Subcutaneous adipose tissue (tissue), 4 donors: Measurements from ENCODE around the gene ATG5. TPM values are rescaled to one million over a fixed set of nuclear protein-coding genes. Genes with fewer than 3 reads are reported as not detected.

ENCODE experiments used
- total RNA-seq, 4 donors: library from RNA; depleted of rRNA; stranded (reverse); fragments of >200 nt; gene quantifications; one replicate each; pipeline ENCODE4 v1.1.0, GENCODE V29; 2016
- TF ChIP-seq, protein P1 (sequence below): fragments of 450-650 bp; IDR thresholded peaks from one replicate; pipeline ENCODE4 v1.5.1; 2016; ENCODE audit warnings: low read depth, mild to moderate bottlenecking, control low read depth, antibody characterized with exemption, moderate library complexity

ATG5 gene
- total RNA-seq, 4 donors from 2014 or later = 35.6 to 43.3 (median 38.2) TPM

DNA sequence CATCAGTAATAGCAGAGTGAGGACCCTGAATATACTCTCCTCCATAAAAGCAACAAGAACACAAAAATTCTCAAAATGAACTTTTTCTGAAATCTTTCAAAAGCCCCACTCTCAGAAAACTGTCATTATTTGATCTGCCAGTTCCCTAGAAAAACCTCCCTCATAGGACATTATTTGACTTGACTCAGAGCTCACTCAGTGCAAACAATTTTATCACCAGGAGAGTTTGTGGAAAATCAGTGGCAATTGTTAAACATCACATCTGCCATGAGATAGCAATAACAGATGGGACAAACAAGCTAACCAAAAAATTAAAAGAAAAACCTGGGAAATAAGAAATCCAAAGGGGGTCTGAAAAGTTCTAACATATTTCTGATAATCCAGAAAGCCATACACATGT is 100.0 kb downstream of the ATG5 start:
- TF ChIP-seq, protein P1, sequence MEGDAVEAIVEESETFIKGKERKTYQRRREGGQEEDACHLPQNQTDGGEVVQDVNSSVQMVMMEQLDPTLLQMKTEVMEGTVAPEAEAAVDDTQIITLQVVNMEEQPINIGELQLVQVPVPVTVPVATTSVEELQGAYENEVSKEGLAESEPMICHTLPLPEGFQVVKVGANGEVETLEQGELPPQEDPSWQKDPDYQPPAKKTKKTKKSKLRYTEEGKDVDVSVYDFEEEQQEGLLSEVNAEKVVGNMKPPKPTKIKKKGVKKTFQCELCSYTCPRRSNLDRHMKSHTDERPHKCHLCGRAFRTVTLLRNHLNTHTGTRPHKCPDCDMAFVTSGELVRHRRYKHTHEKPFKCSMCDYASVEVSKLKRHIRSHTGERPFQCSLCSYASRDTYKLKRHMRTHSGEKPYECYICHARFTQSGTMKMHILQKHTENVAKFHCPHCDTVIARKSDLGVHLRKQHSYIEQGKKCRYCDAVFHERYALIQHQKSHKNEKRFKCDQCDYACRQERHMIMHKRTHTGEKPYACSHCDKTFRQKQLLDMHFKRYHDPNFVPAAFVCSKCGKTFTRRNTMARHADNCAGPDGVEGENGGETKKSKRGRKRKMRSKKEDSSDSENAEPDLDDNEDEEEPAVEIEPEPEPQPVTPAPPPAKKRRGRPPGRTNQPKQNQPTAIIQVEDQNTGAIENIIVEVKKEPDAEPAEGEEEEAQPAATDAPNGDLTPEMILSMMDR = no peak

DNA sequence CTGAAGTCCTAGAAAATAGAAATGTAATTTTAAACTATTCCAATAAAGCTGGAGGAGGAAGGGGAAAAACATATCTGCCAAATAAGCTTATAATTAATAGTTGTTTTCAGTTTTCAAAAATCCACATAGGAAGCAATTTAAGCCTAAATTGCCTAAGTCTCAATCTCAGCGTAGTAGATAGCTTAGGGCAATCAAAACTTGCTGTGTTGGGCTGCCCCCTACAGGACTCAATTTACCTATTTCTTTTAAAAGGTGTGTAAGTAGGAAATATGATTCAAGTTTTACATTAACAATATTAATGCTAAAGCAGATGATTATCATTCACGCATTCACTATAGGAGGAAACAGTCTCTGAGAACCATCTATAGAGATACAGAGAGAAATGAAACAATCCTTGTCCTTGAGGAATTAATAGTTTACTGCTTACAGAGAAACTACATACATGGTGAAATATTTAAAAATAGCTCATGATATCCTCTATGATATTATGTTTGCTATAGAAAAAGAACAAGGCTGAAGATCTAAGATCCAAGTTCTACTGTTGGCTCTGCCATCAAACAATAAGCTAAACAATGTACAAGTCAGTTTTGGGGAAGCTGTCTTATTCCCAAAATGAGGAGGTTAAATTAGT is 102.1 kb downstream of the ATG5 start:
- TF ChIP-seq, protein P1 = no peak

DNA sequence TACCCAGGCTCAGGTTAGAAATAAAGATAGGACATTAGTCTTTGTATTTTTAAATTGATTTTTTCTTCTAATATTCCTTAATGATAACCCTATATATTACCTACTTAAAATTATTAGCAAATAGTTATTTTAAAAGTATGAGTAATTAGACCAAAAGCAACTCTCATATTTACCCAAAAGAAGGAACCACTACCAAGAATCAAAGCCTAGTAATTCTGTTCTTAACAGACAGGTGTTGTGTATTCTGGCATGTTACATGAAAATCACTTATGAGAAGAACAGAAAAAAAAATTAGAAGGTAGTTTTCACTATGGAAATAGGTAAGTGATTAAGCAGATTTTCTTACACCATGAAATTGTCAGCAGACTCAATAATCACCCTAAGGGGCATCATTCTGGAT is 105.1 kb downstream of the ATG5 start:
- TF ChIP-seq, protein P1 = no peak

DNA sequence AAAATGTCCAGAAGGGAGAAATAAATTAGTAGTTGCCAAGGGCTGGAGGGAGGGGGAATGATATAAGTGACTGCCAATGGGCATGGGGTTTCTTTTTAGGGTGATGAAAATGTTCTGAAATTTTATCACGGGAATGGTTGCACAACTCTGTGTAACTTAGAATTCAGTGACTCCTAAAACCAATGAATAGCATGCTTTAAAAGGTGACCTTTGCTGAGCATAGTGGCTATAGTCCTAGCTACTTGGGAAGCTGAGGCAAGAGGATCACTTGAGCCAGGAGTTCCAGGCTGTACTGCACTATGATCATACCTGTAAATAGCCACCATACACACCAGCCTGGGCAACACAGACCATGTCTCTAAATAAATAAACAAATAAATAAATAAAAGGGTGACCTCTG is 109.0 kb downstream of the ATG5 start:
- TF ChIP-seq, protein P1 = no peak

DNA sequence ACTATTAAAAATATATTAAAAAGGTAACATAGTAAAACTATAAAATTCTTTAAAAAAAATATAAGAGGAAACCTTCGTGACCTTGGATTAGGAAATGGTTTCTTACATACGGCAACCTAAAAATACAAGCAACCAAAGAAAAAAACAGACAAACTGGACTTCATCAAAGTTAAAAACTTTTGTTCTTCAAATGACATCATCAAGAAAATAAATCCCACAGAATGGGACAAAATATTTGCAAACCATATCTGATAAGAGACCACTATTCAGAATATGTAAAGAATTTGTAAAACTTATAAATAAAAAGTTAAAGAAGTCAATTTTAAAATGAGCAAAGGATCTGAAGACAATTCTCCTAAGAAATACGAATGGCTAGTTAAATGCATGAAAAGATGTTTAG is 110.0 kb downstream of the ATG5 start:
- TF ChIP-seq, protein P1 = no peak

DNA sequence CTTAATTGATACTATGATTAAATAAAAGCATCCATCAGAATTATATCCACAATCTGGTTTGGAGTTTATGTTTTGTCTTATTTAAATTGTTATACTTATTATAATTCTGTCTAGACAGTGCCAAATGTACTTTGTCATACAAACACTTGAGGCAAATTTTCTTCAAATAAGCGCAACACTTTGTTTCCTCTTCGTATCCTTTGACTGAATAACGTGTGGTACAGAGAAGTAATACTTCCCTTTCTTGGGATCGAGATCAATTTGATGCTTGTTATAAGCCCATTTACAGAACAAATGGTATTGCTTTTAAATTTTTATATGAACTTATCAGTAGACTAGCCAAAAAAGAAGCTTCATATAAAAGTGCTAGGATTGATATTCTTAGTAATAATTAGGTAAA is 111.0 kb downstream of the ATG5 start:
- TF ChIP-seq, protein P1 = no peak

DNA sequence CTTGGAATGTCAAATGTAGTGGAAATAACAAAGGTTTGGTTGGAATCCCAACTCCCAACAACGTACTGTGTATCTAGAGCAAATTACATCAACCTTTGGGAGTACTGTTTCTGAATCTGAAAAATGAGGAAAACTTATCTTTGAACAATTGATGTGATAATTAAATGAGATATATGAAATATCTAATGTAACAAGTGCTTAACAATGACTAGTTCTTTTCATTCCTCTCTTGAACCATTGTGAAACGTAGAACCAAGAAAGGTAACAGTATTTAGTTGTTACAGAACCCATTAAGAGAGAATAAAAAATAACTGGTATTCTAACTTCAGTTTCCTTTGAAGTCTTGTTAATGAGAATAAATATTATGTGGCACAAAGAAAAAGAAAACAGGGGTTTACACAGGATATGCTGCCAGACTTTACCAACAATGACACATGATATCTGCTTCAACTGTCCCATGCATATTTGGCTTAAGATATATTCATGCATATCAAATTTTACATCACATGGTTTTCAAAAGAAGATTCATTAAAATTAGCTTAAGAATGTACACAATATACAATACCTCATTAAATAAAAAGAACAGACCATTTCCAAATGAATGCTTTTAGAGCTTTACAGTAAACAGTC is 111.8 kb downstream of the ATG5 start:
- TF ChIP-seq, protein P1 = no peak
